Astrocyte of the cerebellum (primary cell): Measurements from ENCODE around the gene GABRB2.

Source experiments
- DNase-seq: peaks from one replicate; pipeline ENCODE4 v3.0.0-alpha.2; 2011; ENCODE audit warnings: low read depth
- H3K4me3 ChIP-seq: 2 replicates; pipeline ENCODE4 v1.5.1; 2011; ENCODE audit warnings: mild to moderate bottlenecking, low read depth, low read length, moderate library complexity
- in situ Hi-C: cut with HindIII; loops from 2 replicates; pipeline ENCODE4 v1.10.0; 2017; ENCODE audit warnings: low sequenced_read_pairs
- TF ChIP-seq, protein P1 (sequence below): IDR thresholded peaks from 2 replicates; pipeline ENCODE4 v1.5.1; 2012; ENCODE audit warnings: low read length, low read depth, moderate library complexity, mild to moderate bottlenecking; ENCODE audit errors: missing control alignments

GABRB2 gene

DNA sequence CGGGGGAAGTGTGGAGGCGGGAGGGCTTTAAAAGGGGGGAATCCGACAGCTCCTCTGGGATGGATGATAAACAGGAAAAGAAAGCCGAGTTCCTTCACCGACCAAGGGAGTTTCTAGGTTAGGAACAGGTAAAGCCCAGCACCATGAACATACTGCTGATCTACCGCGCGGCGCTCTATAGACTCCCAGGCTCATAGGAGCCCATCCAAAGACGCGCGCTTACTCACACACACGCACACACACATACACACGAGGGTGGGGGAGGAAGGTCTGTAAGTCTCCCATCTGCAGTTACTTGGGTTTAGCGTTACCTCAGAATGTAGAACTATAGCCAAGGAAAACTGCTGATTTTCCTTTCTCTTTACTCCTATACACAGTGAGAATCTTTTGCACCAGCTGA lies 2.6 kb upstream of the GABRB2 start:
- in situ Hi-C loops: no loop called here
- TF ChIP-seq, protein P1, sequence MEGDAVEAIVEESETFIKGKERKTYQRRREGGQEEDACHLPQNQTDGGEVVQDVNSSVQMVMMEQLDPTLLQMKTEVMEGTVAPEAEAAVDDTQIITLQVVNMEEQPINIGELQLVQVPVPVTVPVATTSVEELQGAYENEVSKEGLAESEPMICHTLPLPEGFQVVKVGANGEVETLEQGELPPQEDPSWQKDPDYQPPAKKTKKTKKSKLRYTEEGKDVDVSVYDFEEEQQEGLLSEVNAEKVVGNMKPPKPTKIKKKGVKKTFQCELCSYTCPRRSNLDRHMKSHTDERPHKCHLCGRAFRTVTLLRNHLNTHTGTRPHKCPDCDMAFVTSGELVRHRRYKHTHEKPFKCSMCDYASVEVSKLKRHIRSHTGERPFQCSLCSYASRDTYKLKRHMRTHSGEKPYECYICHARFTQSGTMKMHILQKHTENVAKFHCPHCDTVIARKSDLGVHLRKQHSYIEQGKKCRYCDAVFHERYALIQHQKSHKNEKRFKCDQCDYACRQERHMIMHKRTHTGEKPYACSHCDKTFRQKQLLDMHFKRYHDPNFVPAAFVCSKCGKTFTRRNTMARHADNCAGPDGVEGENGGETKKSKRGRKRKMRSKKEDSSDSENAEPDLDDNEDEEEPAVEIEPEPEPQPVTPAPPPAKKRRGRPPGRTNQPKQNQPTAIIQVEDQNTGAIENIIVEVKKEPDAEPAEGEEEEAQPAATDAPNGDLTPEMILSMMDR: no peak
- DNase-seq: peak; percentile 6
- peak overlapping the region; percentile 9 for H3K4me3 ChIP-seq

DNA sequence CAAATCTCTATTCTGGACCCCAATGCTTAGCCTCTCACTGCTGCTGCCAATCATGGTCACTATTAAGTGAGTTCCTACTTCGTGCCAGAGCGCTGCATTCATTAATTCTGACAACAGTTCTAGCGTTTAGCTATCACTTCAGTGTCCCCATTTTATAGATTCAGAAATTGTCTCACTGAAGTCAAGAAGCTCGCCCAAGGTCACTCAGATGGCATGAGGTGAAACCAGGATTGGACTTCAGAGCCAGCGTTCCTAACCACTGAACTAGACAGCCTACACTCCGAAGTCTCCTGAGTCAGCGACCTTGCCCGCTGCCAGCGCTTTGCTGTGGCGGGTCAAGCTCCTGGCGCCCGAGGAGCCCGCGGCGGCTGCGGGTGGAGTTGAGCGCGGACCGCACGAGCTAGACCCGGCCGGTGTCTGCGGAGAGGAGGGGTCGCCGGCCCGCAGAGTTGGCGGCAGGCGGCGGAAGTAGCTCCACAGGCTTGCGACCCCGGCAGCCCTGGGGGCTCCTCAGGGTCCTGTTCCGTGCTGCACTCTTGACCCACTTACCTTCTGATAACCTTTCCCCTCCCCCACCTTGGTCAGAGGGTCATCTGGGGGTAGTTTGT lies 2.1 kb upstream of the GABRB2 start:
- TF ChIP-seq, protein P1: no peak
- no peak for DNase-seq
- peak overlapping the region; percentile 9 for H3K4me3 ChIP-seq
- in situ Hi-C loops: no loop called here

DNA sequence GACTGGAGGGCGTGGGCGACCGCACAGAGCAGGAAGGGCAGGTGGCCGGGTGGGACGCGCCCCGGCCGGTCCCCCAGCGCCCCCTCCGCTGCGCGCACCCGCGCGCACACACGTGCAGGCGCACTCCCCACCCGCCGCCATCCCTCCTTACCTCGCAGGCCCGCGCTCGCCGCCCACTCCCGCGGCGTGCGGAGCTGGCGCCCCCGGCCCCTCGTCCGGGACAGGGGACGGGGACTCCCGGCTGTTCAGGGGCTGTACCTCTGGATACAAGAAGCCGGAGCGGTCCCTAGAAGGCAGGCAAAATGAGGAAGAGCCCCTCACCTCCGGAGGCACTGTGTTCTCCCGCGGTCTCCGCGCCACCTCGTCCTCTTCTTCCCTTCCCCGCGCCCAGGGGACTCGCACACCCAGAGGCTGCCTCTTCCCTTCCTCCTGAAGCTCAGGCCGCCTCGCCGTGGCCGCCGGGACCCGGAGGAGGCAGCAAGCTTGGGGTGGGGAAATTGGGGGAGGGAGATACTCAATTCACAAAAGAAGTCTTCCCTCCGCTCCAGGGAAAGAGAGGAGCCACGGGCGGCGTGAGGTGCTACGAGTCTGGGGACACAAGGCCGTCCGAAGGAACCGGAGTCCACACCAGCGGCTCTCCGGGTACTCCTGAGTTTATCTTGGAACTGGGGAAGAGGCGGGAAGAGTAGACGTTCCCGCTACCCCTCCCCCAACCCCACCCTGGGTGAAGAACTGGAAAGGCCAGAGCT lies 1.4 kb upstream of the GABRB2 start:
- peak overlapping the region; percentile 54 for H3K4me3 ChIP-seq
- in situ Hi-C loops: no loop called here
- TF ChIP-seq, protein P1: no peak
- no peak for DNase-seq

DNA sequence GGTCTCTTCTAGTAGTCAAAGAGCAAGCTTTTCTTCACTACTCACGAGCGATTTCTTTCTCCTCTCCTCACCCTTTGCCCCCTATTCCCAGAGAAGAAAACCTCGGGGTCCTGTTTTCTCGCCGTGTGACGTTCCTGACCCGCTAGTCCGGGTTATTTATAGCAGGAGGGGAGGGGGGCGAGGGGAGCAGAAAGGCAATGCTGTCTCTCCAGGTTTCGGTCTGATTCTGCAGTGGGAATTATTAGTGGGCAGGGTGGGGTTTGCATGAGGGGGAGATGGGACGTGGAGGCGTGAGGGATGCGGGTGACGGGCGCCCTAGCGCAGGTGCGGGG lies 847 bp upstream of the GABRB2 start:
- DNase-seq: no peak
- TF ChIP-seq, protein P1: no peak
- H3K4me3 ChIP-seq: peak overlapping the region; percentile 54
- in situ Hi-C loops: no loop called here

DNA sequence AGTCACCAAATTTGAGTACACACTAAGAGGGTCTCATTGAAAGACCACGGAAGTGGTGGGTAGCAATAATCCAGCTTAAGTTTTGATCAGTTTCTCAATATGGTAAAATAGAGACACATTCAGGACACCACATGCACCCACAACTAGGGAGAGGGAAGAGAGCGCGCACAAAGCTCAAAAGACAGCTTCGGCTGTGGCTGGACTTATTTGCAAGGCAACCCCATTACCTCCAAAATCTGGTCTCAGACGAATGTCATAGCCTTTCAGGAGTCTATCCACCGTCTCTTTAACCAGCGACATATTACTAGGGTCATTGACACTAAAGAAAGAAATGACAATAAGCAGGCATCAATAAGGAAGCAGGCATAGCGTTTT lies 443 bp downstream of the GABRB2 start:
- peak overlapping the region; percentile 54 for H3K4me3 ChIP-seq
- no peak for DNase-seq
- TF ChIP-seq, protein P1: no peak
- in situ Hi-C loops: no loop called here

DNA sequence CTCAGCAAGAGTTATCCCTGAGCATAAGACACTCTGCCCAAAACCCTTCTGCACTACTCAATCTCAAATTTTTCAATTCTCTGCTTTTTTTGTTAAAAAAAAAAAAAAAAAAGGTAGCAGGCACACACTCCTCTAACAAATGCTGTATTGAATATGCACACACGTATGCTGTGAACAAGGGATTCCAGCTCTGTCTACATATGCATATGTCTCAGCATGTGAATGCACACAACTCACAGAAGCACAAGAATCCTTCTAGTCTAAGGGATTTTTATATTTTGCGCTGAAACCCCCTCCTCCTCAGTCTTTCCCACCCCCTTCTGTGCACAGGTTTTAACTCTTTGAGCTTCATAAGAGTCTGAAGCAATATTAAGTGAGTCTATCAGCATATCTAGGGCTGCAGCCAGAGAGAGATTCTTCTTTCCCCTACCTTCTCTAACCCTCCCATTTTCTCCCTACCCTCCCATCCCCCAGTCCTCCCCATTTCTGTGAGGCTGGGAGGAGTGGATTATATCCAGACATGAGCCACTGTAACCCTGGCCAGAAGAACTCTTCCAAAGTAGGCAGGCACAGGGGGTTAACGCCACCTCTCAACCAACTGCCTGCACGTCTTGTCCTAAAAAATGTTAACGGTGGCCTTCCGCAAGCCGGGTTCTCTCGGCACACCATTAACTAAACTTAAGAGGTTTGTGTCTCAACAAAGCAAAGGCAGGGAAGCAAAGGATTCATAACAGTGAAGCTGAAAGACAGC lies 1.0 kb downstream of the GABRB2 start:
- H3K4me3 ChIP-seq: no peak overlapping the region
- in situ Hi-C loops: no loop called here
- DNase-seq: no peak
- TF ChIP-seq, protein P1: no peak
